ENCODE results near the gene TMEM52. TPM values are rescaled to one million over a fixed set of nuclear protein-coding genes. Genes with fewer than 3 reads are reported as not detected.

The TMEM52 gene
- total and polyA plus RNA-seq, 2 of the 13 experiments (the other 11 are each of a cell fraction or from before 2014, with no cell fraction given) = 13.2 to 18.7 TPM

DNA sequence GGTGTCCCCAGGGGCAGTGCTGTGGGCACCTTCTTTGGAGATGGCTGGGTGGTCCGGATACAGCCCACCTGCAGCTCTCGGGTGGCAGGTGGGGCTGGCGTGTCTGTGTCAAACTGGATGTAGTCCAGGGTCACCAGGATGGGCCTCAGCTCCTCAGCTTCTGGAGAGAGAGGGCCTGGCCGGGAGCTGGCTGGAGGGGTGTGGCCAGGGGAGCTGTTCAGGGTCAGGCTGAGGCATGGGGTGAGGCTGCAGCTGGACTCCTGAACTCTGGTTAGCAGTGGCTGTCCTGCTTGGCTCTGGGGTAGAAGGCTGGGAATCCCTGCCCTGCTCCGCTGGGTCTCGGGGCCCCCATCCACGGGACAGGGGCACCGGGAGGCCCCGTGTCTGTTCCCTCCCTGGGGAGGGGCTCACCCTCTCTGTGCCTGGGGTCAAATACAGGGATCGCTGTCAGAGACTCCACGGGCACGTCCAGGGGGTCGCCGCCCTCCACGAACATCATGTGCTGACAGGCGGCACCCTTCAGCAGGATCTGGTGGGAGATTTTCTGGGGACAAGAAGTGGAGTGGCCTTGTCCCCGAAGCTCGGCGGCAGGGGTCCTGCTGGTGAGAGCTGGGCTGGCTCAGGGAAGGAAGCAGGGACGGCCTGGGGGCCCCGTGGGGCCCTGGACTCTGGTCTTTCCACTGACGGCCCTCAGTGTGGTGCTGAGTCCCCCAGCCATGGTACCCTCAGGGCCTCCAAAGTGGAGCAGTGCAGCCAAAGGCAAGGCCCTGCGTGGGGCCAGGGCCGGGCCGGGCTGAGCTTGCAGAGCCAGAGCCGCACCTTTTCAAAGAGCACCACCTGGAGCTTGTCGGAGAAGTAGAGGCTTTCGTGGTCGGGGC, 4.1 kb upstream of the TMEM52 start (continued):
- TF ChIP-seq, protein P1, sequence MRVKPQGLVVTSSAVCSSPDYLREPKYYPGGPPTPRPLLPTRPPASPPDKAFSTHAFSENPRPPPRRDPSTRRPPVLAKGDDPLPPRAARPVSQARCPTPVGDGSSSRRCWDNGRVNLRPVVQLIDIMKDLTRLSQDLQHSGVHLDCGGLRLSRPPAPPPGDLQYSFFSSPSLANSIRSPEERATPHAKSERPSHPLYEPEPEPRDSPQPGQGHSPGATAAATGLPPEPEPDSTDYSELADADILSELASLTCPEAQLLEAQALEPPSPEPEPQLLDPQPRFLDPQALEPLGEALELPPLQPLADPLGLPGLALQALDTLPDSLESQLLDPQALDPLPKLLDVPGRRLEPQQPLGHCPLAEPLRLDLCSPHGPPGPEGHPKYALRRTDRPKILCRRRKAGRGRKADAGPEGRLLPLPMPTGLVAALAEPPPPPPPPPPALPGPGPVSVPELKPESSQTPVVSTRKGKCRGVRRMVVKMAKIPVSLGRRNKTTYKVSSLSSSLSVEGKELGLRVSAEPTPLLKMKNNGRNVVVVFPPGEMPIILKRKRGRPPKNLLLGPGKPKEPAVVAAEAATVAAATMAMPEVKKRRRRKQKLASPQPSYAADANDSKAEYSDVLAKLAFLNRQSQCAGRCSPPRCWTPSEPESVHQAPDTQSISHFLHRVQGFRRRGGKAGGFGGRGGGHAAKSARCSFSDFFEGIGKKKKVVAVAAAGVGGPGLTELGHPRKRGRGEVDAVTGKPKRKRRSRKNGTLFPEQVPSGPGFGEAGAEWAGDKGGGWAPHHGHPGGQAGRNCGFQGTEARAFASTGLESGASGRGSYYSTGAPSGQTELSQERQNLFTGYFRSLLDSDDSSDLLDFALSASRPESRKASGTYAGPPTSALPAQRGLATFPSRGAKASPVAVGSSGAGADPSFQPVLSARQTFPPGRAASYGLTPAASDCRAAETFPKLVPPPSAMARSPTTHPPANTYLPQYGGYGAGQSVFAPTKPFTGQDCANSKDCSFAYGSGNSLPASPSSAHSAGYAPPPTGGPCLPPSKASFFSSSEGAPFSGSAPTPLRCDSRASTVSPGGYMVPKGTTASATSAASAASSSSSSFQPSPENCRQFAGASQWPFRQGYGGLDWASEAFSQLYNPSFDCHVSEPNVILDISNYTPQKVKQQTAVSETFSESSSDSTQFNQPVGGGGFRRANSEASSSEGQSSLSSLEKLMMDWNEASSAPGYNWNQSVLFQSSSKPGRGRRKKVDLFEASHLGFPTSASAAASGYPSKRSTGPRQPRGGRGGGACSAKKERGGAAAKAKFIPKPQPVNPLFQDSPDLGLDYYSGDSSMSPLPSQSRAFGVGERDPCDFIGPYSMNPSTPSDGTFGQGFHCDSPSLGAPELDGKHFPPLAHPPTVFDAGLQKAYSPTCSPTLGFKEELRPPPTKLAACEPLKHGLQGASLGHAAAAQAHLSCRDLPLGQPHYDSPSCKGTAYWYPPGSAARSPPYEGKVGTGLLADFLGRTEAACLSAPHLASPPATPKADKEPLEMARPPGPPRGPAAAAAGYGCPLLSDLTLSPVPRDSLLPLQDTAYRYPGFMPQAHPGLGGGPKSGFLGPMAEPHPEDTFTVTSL (CRISPR knock-in tag; IDR thresholded peaks at IDR 0.05; ENCODE audit: borderline replicate concordance) = no peak
- TF ChIP-seq SP4 (CRISPR knock-in tag; IDR thresholded peaks at IDR 0.05) (no peak; the same call in 1 of the 2 replicates), KLF6 (CRISPR knock-in tag; IDR thresholded peaks at IDR 0.05) (no peak), ZNF256 (CRISPR knock-in tag; conservative IDR thresholded peaks at IDR 0.05) (no peak), FOXK1 (CRISPR knock-in tag; IDR thresholded peaks at IDR 0.05; ENCODE audit: borderline replicate concordance, low read depth) (no peak), SIN3B (IDR thresholded peaks at IDR 0.05; ENCODE audit: low read length) (no peak), KDM6A (CRISPR knock-in tag; IDR thresholded peaks at IDR 0.05; ENCODE audit: low read depth) (peak; percentile 62), SKI (IDR thresholded peaks at IDR 0.05; ENCODE audit: partially characterized antibody) (no peak), GTF2F1 (IDR thresholded peaks at IDR 0.05; ENCODE audit: low read length) (no peak), ATRX (CRISPR knock-in tag; IDR thresholded peaks at IDR 0.05; ENCODE audit: borderline replicate concordance) (no peak), GPN1 (CRISPR knock-in tag; IDR thresholded peaks at IDR 0.05; ENCODE audit: borderline replicate concordance) (no peak), ZNF232 (CRISPR knock-in tag; IDR thresholded peaks at IDR 0.05; ENCODE audit: borderline replicate concordance) (peak; percentile 50; the same call in 1 of the 2 replicates), ZNF768 (CRISPR knock-in tag; IDR thresholded peaks at IDR 0.05) (peak; percentile 87), ZNF614 (CRISPR knock-in tag; IDR thresholded peaks at IDR 0.05; ENCODE audit: borderline replicate concordance) (no peak)
- TF ChIP-seq, protein P2, sequence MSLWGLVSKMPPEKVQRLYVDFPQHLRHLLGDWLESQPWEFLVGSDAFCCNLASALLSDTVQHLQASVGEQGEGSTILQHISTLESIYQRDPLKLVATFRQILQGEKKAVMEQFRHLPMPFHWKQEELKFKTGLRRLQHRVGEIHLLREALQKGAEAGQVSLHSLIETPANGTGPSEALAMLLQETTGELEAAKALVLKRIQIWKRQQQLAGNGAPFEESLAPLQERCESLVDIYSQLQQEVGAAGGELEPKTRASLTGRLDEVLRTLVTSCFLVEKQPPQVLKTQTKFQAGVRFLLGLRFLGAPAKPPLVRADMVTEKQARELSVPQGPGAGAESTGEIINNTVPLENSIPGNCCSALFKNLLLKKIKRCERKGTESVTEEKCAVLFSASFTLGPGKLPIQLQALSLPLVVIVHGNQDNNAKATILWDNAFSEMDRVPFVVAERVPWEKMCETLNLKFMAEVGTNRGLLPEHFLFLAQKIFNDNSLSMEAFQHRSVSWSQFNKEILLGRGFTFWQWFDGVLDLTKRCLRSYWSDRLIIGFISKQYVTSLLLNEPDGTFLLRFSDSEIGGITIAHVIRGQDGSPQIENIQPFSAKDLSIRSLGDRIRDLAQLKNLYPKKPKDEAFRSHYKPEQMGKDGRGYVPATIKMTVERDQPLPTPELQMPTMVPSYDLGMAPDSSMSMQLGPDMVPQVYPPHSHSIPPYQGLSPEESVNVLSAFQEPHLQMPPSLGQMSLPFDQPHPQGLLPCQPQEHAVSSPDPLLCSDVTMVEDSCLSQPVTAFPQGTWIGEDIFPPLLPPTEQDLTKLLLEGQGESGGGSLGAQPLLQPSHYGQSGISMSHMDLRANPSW (CRISPR knock-in tag; IDR thresholded peaks at IDR 0.05; ENCODE audit: borderline replicate concordance) = no peak
- TF ChIP-seq, protein P3, sequence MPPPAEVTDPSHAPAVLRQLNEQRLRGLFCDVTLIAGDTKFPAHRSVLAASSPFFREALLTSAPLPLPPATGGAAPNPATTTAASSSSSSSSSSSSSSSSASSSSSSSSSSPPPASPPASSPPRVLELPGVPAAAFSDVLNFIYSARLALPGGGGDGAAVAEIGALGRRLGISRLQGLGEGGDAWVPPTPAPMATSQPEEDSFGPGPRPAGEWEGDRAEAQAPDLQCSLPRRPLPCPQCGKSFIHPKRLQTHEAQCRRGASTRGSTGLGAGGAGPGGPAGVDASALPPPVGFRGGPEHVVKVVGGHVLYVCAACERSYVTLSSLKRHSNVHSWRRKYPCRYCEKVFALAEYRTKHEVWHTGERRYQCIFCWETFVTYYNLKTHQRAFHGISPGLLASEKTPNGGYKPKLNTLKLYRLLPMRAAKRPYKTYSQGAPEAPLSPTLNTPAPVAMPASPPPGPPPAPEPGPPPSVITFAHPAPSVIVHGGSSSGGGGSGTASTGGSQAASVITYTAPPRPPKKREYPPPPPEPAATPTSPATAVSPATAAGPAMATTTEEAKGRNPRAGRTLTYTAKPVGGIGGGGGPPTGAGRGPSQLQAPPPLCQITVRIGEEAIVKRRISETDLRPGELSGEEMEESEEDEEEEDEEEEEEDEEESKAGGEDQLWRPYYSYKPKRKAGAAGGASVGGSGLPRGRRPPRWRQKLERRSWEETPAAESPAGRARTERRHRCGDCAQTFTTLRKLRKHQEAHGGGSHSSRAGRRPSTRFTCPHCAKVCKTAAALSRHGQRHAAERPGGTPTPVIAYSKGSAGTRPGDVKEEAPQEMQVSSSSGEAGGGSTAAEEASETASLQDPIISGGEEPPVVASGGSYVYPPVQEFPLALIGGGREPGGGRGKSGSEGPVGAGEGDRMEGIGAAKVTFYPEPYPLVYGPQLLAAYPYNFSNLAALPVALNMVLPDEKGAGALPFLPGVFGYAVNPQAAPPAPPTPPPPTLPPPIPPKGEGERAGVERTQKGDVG (CRISPR knock-in tag; IDR thresholded peaks at IDR 0.05; ENCODE audit: borderline replicate concordance) = peak; percentile 10; the same call in 1 of the 2 replicates
- TF ChIP-seq, protein P4, sequence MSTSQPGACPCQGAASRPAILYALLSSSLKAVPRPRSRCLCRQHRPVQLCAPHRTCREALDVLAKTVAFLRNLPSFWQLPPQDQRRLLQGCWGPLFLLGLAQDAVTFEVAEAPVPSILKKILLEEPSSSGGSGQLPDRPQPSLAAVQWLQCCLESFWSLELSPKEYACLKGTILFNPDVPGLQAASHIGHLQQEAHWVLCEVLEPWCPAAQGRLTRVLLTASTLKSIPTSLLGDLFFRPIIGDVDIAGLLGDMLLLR (CRISPR knock-in tag; IDR thresholded peaks at IDR 0.05) = 0 out of 2 replicates have a peak, but pooled peaks have one; percentile 40
